ENCODE results near the gene TMEM38A. TPM values are rescaled to one million over a fixed set of nuclear protein-coding genes. Genes with fewer than 3 reads are reported as not detected.
"Not testable (repeated sequence)": the region's sequence is repeated elsewhere in the genome, so short reads cannot be mapped to it uniquely, and the experiment has no call there.

The TMEM38A gene
- total RNA-seq, 1 donor from 2014 or later, result 0.75 TPM

- H3K4me3 ChIP-seq, result no peak overlapping the region
- H3K27ac ChIP-seq, result no peak overlapping the region
- no peaks in the 10 kb centered on the region for H3K4me1 ChIP-seq
- intact Hi-C loops (cut with DNase I), result no loop called here
- DNase-seq (ENCODE audit: low spot score in 2 of 2), result no peak
- H3K36me3 ChIP-seq, result no peaks in the 10 kb centered on the region
- H3K9me3 ChIP-seq, result no peaks in the 10 kb centered on the region
- H3K27me3 ChIP-seq, result no peaks in the 10 kb centered on the region
- TF ChIP-seq CTCF (IDR thresholded peaks at IDR 0.05), result no peak
Measured at GRCh38 chr19:16668176-16668575, 7.2 kb downstream of the TMEM38A start.

- intact Hi-C loops (cut with DNase I); H3K27me3 ChIP-seq: not testable (repeated sequence)
Measured at GRCh38 chr19:16668702-16669101, 7.8 kb downstream of the TMEM38A start.

GRCh38 chr19:16670291-16670690 is 9.4 kb downstream of the TMEM38A start:
- H3K27me3 ChIP-seq, result no peaks in the 10 kb centered on the region
- H3K4me3 ChIP-seq, result no peak overlapping the region

More at GRCh38 chr19:16668702-16669101, 7.8 kb downstream of the TMEM38A start:
- not testable (repeated sequence) for H3K4me1 ChIP-seq; H3K36me3 ChIP-seq; H3K4me3 ChIP-seq; H3K27ac ChIP-seq; H3K9me3 ChIP-seq; DNase-seq (ENCODE audit: low spot score in 2 of 2)

GRCh38 chr19:16671652-16672274 is 10.8 kb downstream of the TMEM38A start:
- Histone ChIP-seq H3K4me3 (no peak overlapping the region), H3K27me3 (no peaks in the 10 kb centered on the region), H3K36me3 (no peaks in the 10 kb centered on the region), H3K4me1 (no peaks in the 10 kb centered on the region), H3K9me3 (no peaks in the 10 kb centered on the region), H3K27ac (no peak overlapping the region)
- DNase-seq (ENCODE audit: low spot score in 2 of 2), result no peak
- TF ChIP-seq CTCF (IDR thresholded peaks at IDR 0.05), result no peak
- intact Hi-C loops (cut with DNase I), result no loop called here

More at GRCh38 chr19:16670291-16670690, 9.4 kb downstream of the TMEM38A start:
- Histone ChIP-seq H3K27ac (no peak overlapping the region), H3K9me3 (no peaks in the 10 kb centered on the region), H3K36me3 (no peaks in the 10 kb centered on the region), H3K4me1 (no peaks in the 10 kb centered on the region)
- TF ChIP-seq CTCF (IDR thresholded peaks at IDR 0.05), result no peak
- intact Hi-C loops (cut with DNase I), result no loop called here
- no peak for DNase-seq (ENCODE audit: low spot score in 2 of 2)

GRCh38 chr19:16673231-16673630 is 12.3 kb downstream of the TMEM38A start:
- intact Hi-C loops (cut with DNase I), result no loop called here
- TF ChIP-seq CTCF (IDR thresholded peaks at IDR 0.05), result no peak
- DNase-seq (ENCODE audit: low spot score in 2 of 2), result no peak
- Histone ChIP-seq H3K9me3 (no peaks in the 10 kb centered on the region), H3K27me3 (no peaks in the 10 kb centered on the region), H3K27ac (no peak overlapping the region), H3K4me1 (no peaks in the 10 kb centered on the region), H3K4me3 (no peak overlapping the region), H3K36me3 (no peaks in the 10 kb centered on the region)

- intact Hi-C loops (cut with DNase I); H3K4me1 ChIP-seq; H3K27ac ChIP-seq; DNase-seq (ENCODE audit: low spot score in 2 of 2); H3K36me3 ChIP-seq; H3K27me3 ChIP-seq; H3K9me3 ChIP-seq; H3K4me3 ChIP-seq: not testable (repeated sequence)
Measured at GRCh38 chr19:16673839-16674238, 12.9 kb downstream of the TMEM38A start.
